Activated CD4-positive, CD25-positive, alpha-beta regulatory T cell treated with anti-CD3 and anti-CD28 coated beads, Interleukin-2, amount 50 U/mL, for 16 hours (primary cell): Measurements from ENCODE around the gene OR2S2.
"Not testable (repeated sequence)": the region's sequence is repeated elsewhere in the genome, so short reads cannot be mapped to it uniquely, and the experiment has no call there.

Source experiments
- DNase-seq: peaks from one replicate; pipeline ENCODE4 v3.0.0-alpha.2; 2020; ENCODE audit warnings: low read depth, low spot score

The OR2S2 gene

GRCh38 chr9:35962126-35962906, 4.4 kb upstream of the OR2S2 start:
- DNase-seq: no peak

DNA sequence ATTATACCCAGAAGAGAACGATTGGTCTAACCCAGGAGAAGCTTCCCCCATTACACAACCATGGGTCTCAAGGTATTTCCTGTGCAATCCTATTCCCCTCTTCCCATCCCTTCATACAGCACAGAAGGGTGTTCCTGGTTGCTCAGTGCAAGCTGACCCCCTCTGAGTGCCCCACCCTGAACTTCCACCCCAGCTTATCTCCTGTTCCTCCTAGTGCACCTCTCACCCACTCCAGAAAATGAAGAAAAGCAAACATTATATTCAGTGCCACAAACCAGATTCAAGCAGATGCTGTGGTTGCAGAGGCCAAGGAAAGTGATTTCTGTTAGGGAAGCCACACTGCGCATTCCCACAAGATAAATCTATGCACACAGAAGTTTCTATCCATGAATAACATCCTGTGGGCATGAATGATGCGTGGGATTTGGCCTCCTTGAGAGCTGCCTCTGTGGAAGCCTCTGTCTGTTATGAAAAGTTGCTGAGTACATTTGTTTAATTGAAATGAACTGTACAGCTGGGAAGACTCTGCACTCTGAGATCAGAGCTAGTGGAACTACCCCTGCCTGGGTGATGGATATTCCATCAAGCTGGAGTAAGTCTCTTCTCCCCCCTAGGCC, 2.2 kb upstream of the OR2S2 start:
- no peak for DNase-seq

DNA sequence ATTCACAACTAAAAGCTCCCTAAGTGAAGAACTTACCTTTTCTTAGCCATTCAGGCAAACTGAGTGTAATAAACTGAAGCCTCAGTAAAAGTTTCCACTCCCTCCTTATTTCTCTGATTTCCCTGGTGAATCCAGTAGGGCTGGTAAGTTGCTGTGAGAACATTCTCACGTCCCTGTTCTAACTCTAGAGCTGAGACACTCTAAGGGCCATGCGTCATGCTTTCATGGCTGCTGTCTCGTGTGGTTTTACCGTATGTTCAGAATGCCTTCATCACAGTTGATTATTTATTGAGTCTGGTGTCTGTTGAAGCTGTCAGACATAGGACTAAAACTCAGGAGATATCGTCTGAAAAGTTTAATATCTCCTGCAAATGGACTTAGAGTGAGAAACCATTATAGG, 1.3 kb downstream of the OR2S2 start:
- no peak for DNase-seq

DNA sequence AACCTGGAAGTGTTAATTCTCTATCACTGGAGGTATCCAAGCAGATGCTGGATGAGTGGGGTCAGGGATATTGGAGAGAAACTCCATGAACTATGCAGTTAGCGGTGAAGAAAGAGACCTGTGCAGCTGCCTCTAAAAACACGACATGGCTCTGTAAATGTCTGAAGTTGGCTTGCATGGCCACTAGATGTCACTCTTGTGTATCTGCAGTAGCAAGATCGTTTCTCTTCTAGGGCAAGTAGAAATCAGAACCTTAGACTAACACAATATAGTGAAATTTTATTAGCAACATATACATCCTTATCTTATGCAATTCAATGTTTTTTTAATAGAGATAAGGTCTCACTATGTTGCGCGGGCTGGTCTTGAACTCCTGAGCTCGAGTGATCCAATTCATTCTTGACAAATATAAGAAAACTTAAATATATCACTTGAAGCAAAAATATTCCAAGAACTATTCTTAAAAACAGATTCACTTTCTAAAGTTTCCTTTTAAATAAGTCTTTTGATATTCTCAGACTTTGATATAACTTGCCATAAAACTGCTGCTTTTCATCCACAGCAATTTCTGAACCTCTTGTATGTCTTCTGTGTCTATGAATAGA, 2.9 kb downstream of the OR2S2 start:
- DNase-seq: peak; percentile 19

DNA sequence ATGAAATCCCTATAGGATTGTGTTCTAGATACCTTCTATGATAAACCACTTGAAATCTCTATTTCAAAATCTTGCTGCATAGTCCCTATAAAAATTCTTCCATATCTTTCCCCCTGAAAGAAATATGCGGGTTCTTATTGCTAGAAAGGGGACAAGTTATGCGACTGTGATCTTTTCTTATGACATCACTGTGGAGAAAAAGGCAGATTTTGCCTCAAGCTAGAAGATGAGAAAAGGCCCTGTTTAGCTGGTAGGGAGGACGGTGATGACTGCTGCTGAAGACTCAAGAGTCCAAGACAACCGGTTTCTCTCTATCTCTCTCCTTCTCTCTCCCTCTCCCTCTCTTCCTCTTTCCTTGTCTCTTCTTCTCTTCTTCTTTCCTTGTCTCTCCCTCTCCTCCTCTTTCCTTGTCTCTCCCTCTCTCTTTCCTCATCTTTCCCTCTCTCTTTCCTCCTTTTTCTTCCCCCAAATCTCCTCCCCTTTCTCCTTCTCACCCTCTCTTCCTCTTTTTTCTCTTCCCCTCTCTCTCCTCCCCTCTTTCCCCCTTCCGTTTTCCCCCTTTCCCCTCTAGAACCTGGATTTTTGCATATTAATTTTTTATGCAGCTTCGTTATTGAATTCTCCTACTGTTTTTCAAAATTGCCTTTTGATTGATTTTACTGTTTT, 5.3 kb downstream of the OR2S2 start:
- DNase-seq: no peak

GRCh38 chr9:35951736-35952135, 6.2 kb downstream of the OR2S2 start:
- no peak for DNase-seq

DNA sequence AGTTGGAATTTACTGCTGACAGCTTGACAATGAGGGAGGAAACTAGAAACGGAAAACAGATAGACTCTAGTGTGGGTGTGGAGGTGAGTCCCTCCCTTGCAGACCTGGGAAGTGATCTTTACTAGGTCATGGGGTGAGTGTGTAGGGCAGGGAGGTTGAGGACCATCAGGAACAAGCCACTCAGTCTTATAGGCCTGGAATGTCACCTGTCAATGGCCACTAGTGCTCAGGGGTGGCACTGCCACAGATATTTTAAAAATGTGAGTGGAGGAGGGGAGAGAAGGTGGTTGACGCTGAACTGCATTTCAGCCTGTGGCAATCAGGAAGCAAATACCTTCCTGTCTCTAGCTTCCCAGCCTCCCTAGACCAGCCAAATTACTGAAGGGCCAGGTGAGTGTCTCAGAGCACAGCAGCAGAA, 9.0 kb downstream of the OR2S2 start:
- DNase-seq: no peak

DNA sequence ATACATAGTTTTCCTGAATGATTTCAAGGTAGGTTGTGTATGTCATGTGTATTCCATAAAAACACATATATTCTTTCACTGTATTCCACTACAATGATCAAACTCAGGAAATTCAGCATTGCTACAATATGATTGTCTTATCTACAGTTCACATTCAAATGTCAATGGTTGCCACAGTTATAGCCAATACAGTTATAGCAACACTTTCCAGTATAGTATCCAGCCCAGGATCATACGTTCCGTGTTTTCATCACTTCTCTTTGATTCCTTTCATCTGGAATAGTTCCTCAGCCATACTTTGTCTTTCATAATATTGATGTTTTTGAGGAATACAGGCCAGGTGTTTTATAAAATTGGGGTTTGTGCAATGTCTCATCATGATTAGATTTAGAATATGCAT, 9.5 kb downstream of the OR2S2 start:
- DNase-seq: no peak

DNA sequence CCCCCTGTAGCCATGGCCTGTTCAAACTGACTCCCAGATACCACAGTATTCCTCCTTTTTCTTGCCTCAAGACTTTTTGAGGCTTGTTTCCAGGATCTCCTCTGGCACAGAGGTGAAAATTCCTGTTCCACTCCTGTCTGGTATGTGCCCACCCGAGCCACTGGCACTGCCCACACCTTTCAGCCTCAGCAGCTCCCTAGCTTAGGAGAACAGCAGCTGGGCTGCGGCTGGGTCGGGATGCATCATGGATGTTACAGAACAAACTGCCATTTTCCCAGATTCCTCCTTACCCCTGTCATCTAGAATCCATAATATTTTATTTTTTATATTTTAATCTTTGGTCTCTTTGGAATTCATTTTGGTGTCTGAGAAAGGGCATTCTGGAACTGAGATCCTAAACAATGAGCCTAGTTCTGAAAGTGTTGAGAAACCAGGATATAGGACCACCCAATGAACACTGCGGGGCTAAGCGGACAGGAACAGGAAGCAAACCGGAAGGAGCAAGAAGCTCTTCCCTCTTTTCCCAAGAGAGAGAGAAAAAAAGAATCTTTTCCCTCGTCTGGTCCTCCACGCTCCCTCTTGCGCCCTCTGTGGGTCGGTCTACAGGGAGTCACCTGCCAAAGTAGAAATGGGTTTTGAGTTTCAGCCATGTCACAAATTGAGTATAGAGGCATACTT, 12.5 kb downstream of the OR2S2 start:
- peak; percentile 37 for DNase-seq

DNA sequence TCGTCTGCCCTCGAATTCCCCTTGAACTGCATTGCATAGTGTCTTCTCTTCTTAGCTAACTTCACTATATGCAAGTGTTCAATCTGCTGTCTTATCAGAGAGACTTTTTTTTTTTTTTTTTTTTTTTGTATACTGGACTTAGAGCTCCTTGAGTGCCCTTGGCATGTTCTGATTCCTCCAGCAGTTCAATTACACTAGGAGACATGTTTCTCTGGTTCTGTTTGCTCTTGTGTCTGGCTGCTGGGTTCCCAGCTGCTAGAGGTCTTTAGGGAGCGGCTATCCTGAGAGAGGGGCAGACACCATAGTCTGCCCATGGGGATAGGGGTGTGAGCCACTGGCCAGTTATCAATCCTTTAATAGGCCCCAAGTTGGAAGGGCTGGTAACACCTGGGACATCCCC, 13.1 kb downstream of the OR2S2 start:
- no peak for DNase-seq

DNA sequence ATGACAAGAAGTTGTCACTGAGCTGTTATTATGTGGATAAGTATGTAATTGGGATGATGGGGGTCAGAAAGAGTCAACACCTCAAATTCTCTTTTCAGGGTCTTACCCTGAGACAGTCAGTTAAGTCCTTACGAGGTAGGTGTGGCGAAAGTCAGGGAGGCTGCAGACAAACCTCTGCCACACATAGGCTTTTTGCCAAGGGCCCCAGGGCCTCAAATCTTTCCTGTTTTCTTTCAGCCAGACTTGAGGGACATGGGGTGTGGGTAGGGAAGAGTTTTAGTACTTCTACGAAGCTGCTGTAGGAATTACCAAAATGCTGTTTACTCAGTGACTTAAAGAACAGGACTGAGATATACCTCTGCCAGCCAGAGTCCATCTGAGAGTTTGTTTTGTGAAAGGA, 13.8 kb downstream of the OR2S2 start:
- no peak for DNase-seq

- no peak for DNase-seq
Observed at GRCh38 chr9:35942286-35942685, 15.7 kb downstream of the OR2S2 start.

DNA sequence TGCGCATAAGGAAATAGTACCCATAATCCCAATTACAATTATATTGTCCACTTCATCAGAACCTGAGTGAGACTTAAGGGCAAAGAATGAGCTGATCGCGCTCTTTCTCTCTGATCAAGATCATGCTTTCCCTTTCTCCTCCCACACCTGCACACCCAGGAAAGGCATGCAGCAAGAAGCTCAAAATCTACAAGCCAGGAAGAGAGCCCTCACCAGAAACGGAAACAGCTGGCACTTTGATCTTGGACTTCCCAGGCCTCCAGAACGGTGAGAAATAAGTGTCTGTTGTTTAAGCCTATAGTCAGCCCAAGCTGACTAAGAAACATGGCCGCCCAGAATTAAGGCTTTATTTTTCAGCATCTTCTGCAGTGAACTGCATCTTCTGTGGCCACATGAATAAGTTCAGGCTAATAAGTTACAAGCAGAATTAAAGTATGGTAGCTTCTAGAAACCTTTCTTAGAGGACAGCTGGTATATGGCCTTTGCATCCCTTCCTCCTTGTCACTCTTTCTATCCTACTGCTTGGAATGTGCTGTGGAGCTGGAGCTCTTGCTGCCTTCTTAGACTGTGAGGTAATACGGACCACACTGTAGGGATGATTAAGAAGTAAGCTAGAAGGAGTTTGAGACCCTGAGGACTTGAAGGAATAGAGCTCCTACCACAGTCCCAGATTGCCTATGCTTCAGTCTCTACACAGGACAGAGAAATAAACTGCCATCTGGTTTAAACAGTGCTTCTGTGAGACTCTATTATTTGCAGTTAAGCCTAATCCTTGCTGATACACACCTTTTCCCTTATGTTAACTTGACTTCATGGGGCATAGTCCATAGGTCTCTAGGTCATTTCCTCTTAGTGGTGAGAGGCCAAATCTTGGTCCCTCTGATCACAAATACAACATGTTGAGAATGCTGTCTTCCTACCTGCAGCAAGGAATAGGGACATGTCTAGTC, 17.2 kb downstream of the OR2S2 start:
- DNase-seq: peak; percentile 4

DNA sequence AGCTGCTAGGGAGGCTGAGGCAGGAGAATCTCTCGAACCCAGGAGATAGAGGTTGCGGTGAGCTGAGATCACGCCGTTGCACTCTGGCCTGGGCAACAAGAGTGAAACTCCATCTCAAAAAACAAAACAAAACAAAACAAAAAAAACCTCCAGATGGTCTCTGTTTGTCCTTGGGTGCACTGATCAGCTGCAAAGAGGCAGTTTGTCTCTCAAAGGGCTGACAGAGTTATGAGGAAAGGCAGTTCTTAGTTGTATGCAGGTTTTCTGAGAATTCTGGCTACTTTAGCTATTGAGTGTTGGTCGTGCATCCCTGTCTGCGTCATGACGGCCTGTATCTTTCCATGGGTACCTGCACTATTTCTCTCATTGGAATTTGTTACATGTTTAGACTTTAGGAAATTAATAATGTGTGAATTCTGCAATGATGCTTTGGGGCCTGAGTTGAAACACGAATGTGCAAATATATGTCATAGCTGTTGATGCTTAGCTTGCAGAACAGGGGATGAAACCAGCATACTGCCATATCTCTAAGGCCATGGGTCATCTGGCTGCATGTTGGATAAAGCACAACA, 18.2 kb downstream of the OR2S2 start:
- DNase-seq: no peak

- no peak for DNase-seq
Observed at GRCh38 chr9:35938474-35939356, 19.2 kb downstream of the OR2S2 start.

- no peak for DNase-seq
Observed at GRCh38 chr9:35937227-35937626, 20.7 kb downstream of the OR2S2 start.

- DNase-seq: no peak
Observed at GRCh38 chr9:35935755-35936509, 22.0 kb downstream of the OR2S2 start.

DNA sequence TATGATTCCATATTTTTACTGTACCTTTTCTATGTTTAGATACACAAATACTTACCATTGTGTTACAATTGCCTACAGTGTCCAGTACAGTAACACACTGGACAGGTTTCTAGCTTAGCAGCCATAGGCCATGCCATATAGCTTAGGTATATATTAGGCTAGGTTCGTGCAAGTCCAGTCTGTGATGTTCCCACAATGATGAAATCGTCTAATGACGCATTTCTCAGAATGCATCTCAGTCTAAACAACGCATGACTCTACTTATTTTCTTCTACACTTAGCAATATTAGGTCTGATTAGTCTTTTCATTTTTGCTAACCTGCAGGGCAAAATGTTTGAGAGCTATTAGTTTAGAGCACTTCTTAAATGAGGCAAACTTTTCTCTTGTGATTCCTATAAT, 22.7 kb downstream of the OR2S2 start:
- DNase-seq: no peak

GRCh38 chr9:35934069-35934468, 23.9 kb downstream of the OR2S2 start:
- DNase-seq: not testable (repeated sequence)
